Choroid plexus epithelial cell (primary cell): ENCODE data around the gene RASGRF2.

ENCODE experiments used
- DNase-seq: peaks from one replicate; pipeline ENCODE4 v3.0.0-alpha.2; 2010; ENCODE audit warnings: low read depth
- H3K4me3 ChIP-seq: 2 replicates; pipeline ENCODE4 v1.5.1; 2011; ENCODE audit warnings: low read depth, mild to moderate bottlenecking, control low read depth, low read length, moderate library complexity
- TF ChIP-seq, protein P1 (sequence below): conservative IDR thresholded peaks from 2 replicates; pipeline ENCODE4 v1.5.1; 2011; ENCODE audit warnings: low read depth, mild to moderate bottlenecking, control low read depth, inconsistent platforms, low read length, moderate library complexity

RASGRF2 gene

DNA sequence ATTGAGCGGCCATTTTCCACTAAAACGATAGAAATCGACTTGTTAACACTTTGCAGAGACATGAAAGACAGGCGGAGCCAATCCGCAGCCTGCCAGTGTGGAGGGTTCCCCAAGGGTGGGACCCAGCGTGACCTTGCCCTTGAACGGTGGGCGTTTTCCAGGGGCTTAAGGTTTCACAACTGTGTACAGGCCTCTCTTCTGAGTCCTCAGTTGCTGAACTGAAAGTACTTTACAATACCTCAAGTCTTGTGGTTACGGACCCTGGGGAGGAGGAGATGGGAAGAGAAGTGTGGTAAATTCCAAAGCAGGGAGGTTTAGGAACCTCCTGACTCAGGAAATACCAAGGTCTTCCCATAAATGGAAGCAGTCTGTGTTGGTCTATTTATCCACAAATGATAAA, 204.8 kb downstream of the RASGRF2 start:
- H3K4me3 ChIP-seq: no peak overlapping the region
- TF ChIP-seq, protein P1, sequence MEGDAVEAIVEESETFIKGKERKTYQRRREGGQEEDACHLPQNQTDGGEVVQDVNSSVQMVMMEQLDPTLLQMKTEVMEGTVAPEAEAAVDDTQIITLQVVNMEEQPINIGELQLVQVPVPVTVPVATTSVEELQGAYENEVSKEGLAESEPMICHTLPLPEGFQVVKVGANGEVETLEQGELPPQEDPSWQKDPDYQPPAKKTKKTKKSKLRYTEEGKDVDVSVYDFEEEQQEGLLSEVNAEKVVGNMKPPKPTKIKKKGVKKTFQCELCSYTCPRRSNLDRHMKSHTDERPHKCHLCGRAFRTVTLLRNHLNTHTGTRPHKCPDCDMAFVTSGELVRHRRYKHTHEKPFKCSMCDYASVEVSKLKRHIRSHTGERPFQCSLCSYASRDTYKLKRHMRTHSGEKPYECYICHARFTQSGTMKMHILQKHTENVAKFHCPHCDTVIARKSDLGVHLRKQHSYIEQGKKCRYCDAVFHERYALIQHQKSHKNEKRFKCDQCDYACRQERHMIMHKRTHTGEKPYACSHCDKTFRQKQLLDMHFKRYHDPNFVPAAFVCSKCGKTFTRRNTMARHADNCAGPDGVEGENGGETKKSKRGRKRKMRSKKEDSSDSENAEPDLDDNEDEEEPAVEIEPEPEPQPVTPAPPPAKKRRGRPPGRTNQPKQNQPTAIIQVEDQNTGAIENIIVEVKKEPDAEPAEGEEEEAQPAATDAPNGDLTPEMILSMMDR: no peak
- peak; percentile 86 for DNase-seq

DNA sequence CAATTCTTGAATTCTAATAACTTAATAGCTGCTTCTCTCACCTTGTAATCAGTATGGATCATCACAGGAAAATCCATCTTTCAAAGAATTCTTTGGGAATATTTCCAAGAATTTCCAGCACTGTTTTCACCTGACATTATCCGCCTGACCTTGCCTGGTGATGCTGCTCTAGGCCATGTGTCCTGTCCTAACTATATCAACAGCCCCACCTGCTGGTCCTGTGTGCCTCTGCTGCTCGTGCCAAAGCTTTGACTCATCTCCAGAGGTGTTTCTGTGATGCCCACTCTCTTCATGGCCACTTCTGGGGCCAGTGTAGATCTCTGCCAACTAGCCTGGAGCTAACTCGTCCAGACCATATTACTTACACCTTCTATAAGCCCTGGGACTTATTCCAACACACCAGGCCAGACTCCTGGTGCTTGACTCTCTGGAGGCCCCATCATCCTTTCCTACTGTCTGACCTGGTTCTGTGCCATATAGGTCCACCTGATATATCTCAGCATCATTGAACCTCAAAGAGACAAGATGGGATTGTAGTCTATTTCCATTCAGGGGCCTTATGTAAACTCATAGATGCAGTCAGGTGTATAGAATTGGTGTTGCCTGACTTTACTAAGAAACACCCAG, 205.4 kb downstream of the RASGRF2 start:
- peak; percentile 87 for DNase-seq
- H3K4me3 ChIP-seq: no peak overlapping the region
- TF ChIP-seq, protein P1: peak; percentile 91

DNA sequence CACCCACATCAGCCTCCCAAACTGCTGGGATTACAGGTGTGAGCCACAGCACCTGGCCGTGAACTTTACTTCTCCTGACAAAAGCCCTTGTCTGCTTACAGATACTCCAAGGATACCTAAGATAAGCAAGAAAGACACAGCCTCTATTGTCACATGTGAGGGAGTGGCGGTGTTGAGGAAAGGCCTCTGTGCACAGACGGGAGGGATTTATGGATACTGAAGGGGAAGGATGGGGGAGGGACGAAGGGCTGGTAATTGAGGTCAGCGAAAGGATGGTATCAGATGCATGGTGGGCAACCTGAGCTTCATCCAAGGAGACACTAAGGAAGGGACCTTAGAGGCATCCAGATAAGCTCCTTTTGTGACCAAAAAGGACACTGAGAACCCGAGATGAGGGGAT, 206.3 kb downstream of the RASGRF2 start:
- TF ChIP-seq, protein P1: no peak
- DNase-seq: no peak
- H3K4me3 ChIP-seq: no peak overlapping the region

DNA sequence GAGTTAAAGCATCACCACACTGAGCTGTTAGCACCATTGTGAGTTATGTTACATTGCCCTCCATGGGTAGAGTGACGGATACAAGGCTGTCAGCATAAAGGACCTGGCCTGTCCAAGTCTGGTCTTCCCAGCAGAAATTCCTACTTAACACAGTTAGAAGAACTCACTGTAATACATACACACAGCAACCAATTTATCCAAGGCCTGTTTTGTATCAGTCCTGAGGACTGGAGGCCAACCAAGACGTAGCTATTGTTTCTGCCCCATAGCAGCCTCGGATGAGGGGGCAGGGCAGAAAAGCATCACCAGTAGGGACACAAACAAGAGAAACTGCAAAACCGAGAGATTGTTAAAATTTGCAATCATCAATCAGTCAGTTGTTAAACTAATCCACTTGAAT, 206.9 kb downstream of the RASGRF2 start:
- no peak for DNase-seq
- TF ChIP-seq, protein P1: no peak
- H3K4me3 ChIP-seq: no peak overlapping the region

DNA sequence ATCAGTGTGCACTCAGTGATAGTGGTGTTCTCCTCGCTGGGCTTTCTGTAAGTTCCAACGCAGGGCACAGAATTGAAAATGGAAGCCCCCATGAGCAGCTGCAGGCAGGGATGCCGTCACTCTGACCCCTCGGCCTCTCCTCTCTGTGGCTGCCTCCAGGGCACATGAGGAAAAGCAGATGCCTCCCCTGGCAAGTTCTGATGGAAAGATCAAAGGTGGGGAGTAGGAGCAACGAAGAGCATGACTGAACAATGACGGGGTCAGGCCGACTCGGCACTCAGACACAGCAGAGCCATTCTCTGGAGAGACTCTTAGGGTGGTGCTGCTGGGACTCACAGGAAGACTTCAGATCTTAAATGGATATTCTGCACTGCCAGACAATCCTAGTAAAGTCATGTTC, 207.4 kb downstream of the RASGRF2 start:
- TF ChIP-seq, protein P1: no peak
- H3K4me3 ChIP-seq: no peak overlapping the region
- no peak for DNase-seq

DNA sequence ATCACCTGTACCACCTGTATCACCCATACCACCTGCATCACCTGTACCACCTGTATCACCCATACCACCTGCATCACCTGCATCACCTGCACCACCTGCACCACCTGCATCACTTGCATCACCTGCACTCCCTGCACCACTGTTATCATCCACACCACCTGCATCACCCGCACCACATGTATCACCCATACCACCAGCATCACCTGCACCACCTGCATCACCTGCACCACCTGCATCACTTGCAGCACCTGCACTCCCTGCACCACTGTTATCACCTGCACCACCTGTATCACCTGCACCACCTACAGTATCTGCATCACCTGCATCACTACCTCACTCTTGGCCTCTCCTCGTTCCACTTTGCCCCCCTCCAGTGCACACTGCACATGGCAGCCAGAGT, 209.8 kb downstream of the RASGRF2 start:
- H3K4me3 ChIP-seq: no peak overlapping the region
- TF ChIP-seq, protein P1: no peak
- DNase-seq: no peak

DNA sequence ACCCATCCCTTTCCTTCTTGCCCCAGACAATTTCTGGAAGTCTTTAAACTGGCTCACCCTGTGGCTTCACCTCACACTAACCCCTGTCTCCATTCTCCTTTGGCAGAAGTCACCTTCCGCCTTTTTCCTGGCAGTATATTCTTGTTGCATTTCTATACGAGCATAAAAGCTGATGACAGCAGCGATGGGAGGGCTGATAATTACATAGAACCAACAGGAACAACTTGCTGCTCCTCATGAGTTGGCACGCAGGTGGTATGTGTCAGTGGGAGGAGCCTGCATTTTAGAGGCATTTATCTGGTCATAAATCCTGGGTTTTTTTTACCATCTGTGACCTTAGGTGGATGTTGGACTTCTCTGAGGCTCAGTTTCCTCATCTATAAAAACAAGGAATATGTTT, 211.6 kb downstream of the RASGRF2 start:
- DNase-seq: no peak
- H3K4me3 ChIP-seq: no peak overlapping the region
- TF ChIP-seq, protein P1: no peak
